Suppressor macrophage treated with lipopolysaccharide for 4 hours (primary cell): Measurements from ENCODE around the gene DYRK1A.

ENCODE experiments used
- DNase-seq: peaks from one replicate; pipeline ENCODE4 v3.0.0-alpha.2; 2020

Gene DYRK1A

DNA sequence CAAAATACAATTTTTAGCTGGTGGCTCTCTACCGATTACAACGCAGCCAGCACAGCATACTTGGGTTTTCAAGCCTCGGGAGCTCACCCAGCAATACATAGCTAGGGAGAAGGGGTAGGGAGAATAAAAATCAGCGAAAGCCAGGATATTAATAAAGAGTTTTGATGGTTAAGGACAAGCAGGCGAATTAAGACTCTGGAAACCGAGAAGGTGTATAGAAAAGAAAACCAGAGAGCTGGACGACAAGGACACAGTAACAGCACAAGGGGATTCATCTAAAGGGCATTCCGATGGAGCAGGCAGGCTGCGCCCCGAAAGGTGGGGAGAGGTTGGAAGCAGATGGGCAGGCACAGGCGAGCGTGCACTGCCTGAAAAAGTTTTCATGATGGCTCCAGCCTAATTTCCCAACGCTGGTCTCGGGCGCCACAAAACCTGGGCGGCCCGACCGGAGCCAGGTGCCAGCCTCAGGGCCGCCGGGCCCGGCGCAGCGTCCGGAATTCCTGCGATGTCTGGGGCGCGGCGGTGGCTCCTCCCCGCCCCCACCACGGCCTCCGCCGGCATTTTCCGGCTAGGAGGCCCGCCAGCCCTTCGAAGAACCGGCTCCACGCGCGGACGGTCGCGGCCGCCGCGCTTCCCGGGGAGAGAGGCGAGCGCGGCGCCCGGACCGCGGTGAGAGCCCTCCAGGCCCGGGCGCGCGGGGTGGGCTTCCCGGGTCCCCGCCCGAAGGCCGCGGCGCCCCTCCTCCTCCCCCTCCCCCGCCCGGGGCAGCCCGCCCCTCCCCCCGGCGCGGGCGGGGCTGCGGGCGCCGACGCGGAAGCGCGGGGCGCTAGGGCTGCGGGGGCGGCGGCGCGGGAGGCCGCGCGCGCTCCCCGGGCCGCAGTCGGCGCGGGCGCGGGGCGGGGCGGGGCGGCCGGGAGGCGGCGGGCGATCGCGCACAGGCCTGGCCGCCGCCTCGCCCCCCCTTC, 774 bp upstream of the DYRK1A start:
- DNase-seq: peak; percentile 75

GRCh38 chr21:37367336-37367702, 746 bp downstream of the DYRK1A start:
- no peak for DNase-seq

DNA sequence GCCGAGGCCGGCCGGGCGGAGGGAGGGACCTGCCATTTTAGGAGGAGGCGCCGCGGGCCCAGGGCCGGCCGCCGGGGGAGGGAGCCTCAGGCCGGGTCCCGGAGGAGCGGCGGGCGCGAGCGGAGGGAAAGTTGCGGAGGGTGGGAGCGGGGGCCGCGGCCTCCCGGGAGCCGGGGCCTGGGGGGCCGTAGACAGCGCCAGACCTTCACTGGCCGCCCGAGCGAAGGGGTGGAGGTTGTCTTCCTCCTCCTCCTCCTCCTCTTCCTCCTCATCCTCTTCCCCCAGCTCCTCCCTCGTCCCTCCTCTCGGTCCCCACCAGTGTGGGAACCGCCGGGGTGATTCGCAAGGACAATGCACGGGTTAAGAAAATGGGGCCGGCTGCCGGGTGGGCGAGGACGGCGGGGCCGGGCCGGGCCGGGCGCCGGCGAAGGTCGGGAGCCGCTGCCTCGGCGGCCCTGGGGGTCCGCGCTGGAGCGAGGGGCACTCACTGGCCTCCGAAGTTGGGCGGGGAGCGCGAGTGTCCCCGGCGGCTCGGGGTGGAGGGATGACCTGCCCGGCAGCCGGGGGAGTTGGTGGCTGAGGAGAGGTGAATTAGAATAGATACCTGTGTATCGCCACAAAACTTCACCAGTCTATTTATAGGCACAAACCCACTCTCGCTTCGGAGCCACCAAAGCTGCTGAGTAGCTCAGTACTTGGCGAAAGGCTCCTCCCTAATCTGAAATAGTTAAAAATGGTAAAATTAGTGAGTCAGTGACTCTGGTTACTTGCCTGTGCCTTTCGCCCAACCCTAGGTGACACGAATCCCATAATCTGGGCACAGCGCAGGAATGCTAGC, 1.3 kb downstream of the DYRK1A start:
- DNase-seq: peak; percentile 54

- peak; percentile 54 for DNase-seq
Observed at GRCh38 chr21:37368541-37369279, 2.1 kb downstream of the DYRK1A start.

DNA sequence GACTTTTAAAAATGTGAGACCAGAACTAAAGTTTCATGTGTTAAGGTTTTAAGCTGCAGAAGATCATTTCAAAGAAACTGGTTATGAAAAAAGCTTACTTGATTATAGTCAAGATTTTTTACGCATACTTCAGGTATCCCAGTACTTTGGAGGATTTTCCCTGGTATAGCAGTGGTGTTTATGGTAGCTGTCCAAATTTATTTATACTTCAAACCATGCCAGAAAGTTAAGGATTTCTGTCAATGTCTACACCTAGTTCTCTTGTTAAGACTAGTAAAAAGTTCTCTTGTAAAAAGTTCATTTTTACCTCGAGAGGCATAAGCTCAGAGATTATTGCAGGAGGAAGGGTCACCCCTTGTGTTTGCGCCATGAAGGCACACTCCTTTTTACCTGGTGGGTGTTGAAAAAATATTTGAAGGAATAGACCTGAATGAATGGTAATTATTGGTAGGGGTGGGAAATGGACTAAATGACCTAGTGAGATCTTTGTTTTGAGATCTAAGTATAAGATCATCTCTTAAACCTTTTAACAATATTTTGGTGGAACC, 2.8 kb downstream of the DYRK1A start:
- no peak for DNase-seq

DNA sequence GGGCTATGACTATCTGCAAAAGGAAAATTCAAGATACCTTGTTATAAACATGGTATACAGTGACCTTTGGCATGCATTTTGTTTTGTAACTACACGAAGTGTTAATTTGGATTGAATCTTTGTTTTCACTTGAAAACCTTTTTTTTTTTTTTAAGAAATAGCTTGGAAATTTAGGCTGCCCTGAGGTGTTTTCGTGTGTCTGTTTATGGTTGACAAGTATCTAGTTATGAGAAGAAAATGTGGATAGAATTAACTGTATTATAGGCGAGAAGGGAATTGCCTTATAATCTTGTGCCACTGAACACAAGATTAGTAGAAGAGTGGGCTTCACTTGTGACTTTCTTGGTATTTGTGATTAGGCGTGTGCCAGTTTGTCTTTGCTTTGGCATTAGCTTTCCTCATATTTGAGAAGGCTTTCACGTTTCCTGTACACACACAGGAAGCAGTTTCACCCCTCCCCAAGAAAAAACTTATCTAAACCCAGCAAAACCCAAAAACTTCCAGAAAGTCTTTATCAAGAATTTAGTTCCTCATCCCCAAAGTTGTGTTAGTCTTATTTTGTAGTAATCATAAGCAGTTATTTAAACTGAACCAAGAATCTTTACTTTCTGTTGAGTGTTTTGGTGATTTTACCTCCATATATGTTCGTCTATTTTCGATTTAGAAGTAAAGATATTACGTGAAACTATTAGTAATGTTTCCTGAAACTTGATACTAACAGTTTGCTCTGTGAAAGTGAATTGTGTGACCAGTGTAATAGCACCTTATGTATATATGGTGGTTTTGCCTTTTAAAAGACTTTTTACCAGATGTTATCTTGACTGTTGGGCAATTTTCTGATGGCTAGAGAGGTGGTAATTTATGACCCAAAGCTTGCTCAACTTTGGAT, 3.8 kb downstream of the DYRK1A start:
- peak; percentile 54 for DNase-seq

- no peak for DNase-seq
Observed at GRCh38 chr21:37371041-37371397, 4.4 kb downstream of the DYRK1A start.

GRCh38 chr21:37372127-37372731, 5.7 kb downstream of the DYRK1A start:
- no peak for DNase-seq

DNA sequence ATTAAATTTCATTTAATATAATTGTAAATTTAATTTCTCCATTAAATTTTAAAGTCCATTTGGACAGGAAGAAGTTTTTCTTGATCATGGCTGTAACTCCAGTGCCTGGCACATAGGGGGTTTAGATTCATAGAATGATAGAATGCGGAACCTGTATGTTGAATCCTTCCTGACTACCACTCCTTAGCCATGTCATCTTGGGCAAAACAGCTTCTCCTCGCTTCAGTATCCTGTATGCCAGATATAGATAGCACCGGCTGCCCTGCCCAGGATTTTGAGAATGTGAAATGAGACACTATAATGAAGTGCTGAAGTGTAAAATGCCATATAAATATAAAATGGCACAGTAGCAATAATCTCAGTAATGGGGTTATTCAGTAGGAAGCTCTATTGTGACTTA, 6.4 kb downstream of the DYRK1A start:
- no peak for DNase-seq

DNA sequence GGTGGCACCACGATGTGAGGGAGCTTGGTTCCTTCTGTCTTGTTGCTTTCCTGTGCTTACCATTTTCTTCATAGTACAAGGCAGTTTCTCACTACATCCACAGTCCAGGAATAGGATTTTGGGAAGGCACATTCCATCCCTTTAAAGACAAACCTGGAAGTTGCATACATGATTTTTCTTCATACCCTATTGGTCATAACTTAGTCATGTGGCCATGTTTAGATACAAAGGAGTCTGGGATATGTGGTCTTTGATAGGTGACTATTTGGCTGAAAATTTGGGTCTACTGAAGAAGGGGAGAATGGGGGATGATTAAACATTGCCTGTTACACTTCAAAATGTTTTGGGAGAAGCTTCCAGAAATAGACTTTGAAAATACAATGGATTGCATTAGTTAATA, 7.0 kb downstream of the DYRK1A start:
- DNase-seq: no peak

- no peak for DNase-seq
Observed at GRCh38 chr21:37374027-37374426, 7.5 kb downstream of the DYRK1A start.

GRCh38 chr21:37375866-37376574, 9.4 kb downstream of the DYRK1A start:
- DNase-seq: no peak

- DNase-seq: no peak
Observed at GRCh38 chr21:37378700-37379139, 12.1 kb downstream of the DYRK1A start.

- DNase-seq: no peak
Observed at GRCh38 chr21:37380349-37381323, 14.1 kb downstream of the DYRK1A start.

- DNase-seq: no peak
Observed at GRCh38 chr21:37381883-37382585, 15.5 kb downstream of the DYRK1A start.

GRCh38 chr21:37383086-37383485, 16.5 kb downstream of the DYRK1A start:
- DNase-seq: no peak

DNA sequence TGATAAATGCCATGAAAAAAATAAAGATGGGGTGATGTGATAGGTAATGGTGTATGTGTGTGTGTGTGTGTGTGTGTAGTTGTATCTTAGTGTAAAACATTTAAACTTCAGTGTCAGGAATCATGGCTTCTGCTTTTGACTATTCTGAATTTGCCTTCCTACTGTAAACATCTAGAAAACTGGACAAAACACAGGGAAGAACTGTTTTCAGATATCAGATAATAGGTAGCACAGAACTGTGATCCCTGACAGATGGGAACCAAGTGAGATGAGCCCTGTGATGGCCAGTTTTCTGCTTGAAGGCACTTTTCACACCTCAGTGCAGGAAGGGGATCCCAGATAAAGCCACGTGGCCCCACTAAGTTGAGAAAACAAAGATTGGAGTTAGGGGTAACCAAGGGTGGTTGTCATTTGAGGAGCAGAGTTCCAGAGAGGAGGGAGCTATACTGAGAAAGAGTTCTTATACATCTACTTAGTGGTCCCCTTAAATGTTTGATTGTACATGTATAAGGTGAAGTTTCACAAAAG, 17.3 kb downstream of the DYRK1A start:
- no peak for DNase-seq

DNA sequence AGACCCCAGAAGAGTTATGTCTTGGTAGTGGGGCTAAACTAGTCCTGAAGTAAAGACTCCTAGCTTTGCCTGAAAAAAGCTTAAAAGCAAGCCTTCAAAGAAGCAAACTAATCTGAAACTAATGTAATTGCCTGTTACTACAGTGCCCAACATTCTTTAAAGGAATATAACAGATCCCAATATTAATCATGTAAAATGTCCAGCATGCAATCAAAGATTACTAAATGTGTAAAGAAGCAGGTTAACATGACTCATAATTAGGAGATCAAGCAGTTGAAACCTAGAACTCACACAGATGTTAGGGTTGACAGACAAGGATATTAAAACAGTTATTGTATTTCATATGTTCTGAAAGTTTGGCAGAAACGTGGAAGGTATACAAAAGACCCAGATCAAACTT, 17.8 kb downstream of the DYRK1A start:
- no peak for DNase-seq
